CD4-positive, alpha-beta T cell (primary cell): Measurements from ENCODE around the gene SLC22A7. TPM values are rescaled to one million over a fixed set of nuclear protein-coding genes. Genes with fewer than 3 reads are reported as not detected.

Experiments used
- ATAC-seq: fragments of 200-7000 bp; cut with Tn5 transposase; one replicate; pipeline ENCODE4 v1.10.0; 2022; ENCODE audit warnings: mild to moderate bottlenecking; ENCODE audit not compliant: poor library complexity
- CTCF ChIA-PET: fragments of 350-600 bp; sonication (Branson Sonifier 250); formaldehyde crosslinking; loops from one replicate; lab custom pipeline; 2021; ENCODE audit warnings: antibody characterized with exemption, inconsistent platforms; lab: Charles Lee
- POLR2A ChIA-PET: fragments of 350-600 bp; sonication (Branson Sonifier 250); formaldehyde crosslinking; loops from one replicate; lab custom pipeline; 2021; ENCODE audit warnings: antibody characterized with exemption, inconsistent platforms; lab: Charles Lee
- DNase-seq, 14 experiments: peaks; one replicate each; pipeline ENCODE4 v3.0.0-alpha.2; 2013 to 2020; ENCODE audit warnings: mixed read lengths in 2 of 14
- H3K27ac ChIP-seq, 2 donors: one replicate each; pipeline versions ENCODE4 v1.5.1 to v1.7.0; 2013; ENCODE audit warnings: low read length in 2 of 2, low read depth in 1 of 2, mild to moderate bottlenecking in 1 of 2
- H3K27me3 ChIP-seq, 2 experiments: 1 replicate in 1 of 2; 2 replicates in 1 of 2; pipeline versions ENCODE4 v1.6.1 to v1.7.0; 2013; ENCODE audit warnings: low read length in 2 of 2, control low read depth in 1 of 2, mild to moderate bottlenecking in 1 of 2, moderate library complexity in 1 of 2; ENCODE audit not compliant: insufficient read depth in 2 of 2, control insufficient read depth in 1 of 2
- H3K36me3 ChIP-seq: one replicate; pipeline ENCODE4 v1.6.1; 2013; ENCODE audit warnings: low read length, control low read depth; ENCODE audit not compliant: insufficient read depth
- H3K4me1 ChIP-seq: one replicate; pipeline ENCODE4 v1.6.1; 2013; ENCODE audit warnings: low read length, control low read depth; ENCODE audit not compliant: insufficient read depth
- H3K4me3 ChIP-seq: one replicate; pipeline ENCODE4 v1.5.1; 2013; ENCODE audit warnings: mild to moderate bottlenecking, low read length, moderate library complexity
- H3K9me3 ChIP-seq, 2 experiments: 1 replicate in 1 of 2; 2 replicates in 1 of 2; pipeline versions ENCODE4 v1.6.1 to v1.7.0; 2013; ENCODE audit warnings: low read length in 2 of 2, mild to moderate bottlenecking in 2 of 2, control low read depth in 1 of 2, moderate library complexity in 1 of 2; ENCODE audit not compliant: control insufficient read depth in 1 of 2, insufficient read depth in 1 of 2
- H3K27ac Mint-ChIP-seq: one replicate; pipeline ENCODE4 v1.8.0; 2020; ENCODE audit warnings: mixed read lengths
- H3K27me3 Mint-ChIP-seq: one replicate; pipeline ENCODE4 v1.8.0; 2021; ENCODE audit warnings: mixed read lengths
- H3K36me3 Mint-ChIP-seq: one replicate; pipeline ENCODE4 v1.8.0; 2021; ENCODE audit warnings: low read depth, mixed read lengths
- H3K4me1 Mint-ChIP-seq: one replicate; pipeline ENCODE4 v1.8.0; 2021; ENCODE audit warnings: low read depth, mixed read lengths
- H3K4me3 Mint-ChIP-seq: one replicate; pipeline ENCODE4 v1.8.0; 2020; ENCODE audit warnings: mild to moderate bottlenecking, mixed read lengths
- H3K9me3 Mint-ChIP-seq: one replicate; pipeline ENCODE4 v1.8.0; 2020; ENCODE audit warnings: mixed read lengths
- CTCF ChIP-seq: fragments of 200-600 bp; IDR thresholded peaks from one replicate; pipeline ENCODE4 v1.8.0; 2022; ENCODE audit warnings: antibody characterized with exemption, mild to moderate bottlenecking
- intact Hi-C, 2 experiments: fragments of 100-400 bp; cut with DNase I in 1 of 2; cut with micrococcal nuclease in 1 of 2; formaldehyde crosslinking; loops; one replicate each; pipeline versions ENCODE4 v1.15.1 to v1.9.0; 2023 to 2025; cut with DNase I, micrococcal nuclease
- total RNA-seq, 174 experiments: library from RNA in 2 of 174; stranded (reverse) in 2 of 174; gene quantifications; one replicate each; pipeline ENCODE4 v1.2.3 and lab custom pipeline; 2021 to 2026

The SLC22A7 gene
- total RNA-seq, 2 experiments from 2014 or later: not detected

- no peak for TF ChIP-seq CTCF
- intact Hi-C loops: no loop called here
- CTCF ChIA-PET: interaction anchor here (0.8 kb wide), 2 partner anchors 8 to 32 kb away, joined by 3 to 4 read pairs; partner anchors contain the start of gene CRIP3
- H3K36me3 ChIP-seq: no peaks in the 10 kb centered on the region
- peak overlapping the region; percentile 56 for H3K4me3 ChIP-seq
- H3K27me3 ChIP-seq: peaks cover 8 to 11% of the 10 kb centered on the region in 2 experiments
- ATAC-seq (peak; percentile 70), DNase-seq (peak in 12 of 14 experiments; percentile 15 to 82 (median 30))
- H3K9me3 ChIP-seq: no peaks in the 10 kb centered on the region
- H3K27me3 Mint-ChIP-seq: peaks cover 36% of the 10 kb centered on the region
- POLR2A ChIA-PET: interaction anchor here (1.0 to 1.4 kb wide), 2 partner anchors 119 to 151 kb away, joined by 4 to 6 read pairs; partner anchors contain the start of gene ABCC10
- peak overlapping the region; percentile 8 for H3K27ac Mint-ChIP-seq
- H3K27ac ChIP-seq: no peak overlapping the region
- no peaks in the 10 kb centered on the region for H3K36me3 Mint-ChIP-seq
- H3K9me3 Mint-ChIP-seq: no peaks in the 10 kb centered on the region
- H3K4me3 Mint-ChIP-seq: peak overlapping the region; percentile 85
- H3K4me1 Mint-ChIP-seq: peaks cover 10% of the 10 kb centered on the region
- H3K4me1 ChIP-seq: peaks cover 21% of the 10 kb centered on the region
Measured at GRCh38 chr6:43275801-43276576, 22.1 kb upstream of the SLC22A7 start.

- H3K4me1 ChIP-seq: peaks cover 21% of the 10 kb centered on the region
- TF ChIP-seq CTCF: no peak
- Mint-ChIP-seq H3K9me3 (no peaks in the 10 kb centered on the region), H3K27me3 (peaks cover 42% of the 10 kb centered on the region), H3K4me1 (peaks cover 10% of the 10 kb centered on the region), H3K4me3 (peak overlapping the region; percentile 46), H3K36me3 (no peaks in the 10 kb centered on the region), H3K27ac (no peak overlapping the region)
- intact Hi-C loops: no loop called here
- H3K27ac ChIP-seq: no peak overlapping the region
- DNase-seq (no peak), ATAC-seq (no peak)
- ChIA-PET CTCF (interaction anchor here (0.8 kb wide), 1 partner anchor 9 kb away, joined by 3 read pairs; no protein-coding TSS in a partner anchor), POLR2A (no interaction called here)
- H3K4me3 ChIP-seq: no peak overlapping the region
- no peaks in the 10 kb centered on the region for H3K36me3 ChIP-seq
- peaks cover 8 to 11% of the 10 kb centered on the region in 2 experiments for H3K27me3 ChIP-seq
- no peaks in the 10 kb centered on the region for H3K9me3 ChIP-seq
Measured at GRCh38 chr6:43276577-43277305, 21.3 kb upstream of the SLC22A7 start.

- H3K9me3 ChIP-seq: no peaks in the 10 kb centered on the region
- CTCF ChIA-PET: no interaction called here
- Mint-ChIP-seq H3K4me1 (peaks cover 6% of the 10 kb centered on the region), H3K9me3 (no peaks in the 10 kb centered on the region), H3K36me3 (no peaks in the 10 kb centered on the region), H3K27me3 (peaks cover 44% of the 10 kb centered on the region), H3K4me3 (peak overlapping the region; percentile 46), H3K27ac (no peak overlapping the region)
- H3K27me3 ChIP-seq: peaks cover 8 to 11% of the 10 kb centered on the region in 2 experiments
- no peak overlapping the region for H3K27ac ChIP-seq
- POLR2A ChIA-PET: no interaction called here
- no peaks in the 10 kb centered on the region for H3K36me3 ChIP-seq
- no peak for DNase-seq
- intact Hi-C loops: no loop called here
- no peak for ATAC-seq
- no peak overlapping the region for H3K4me3 ChIP-seq
- TF ChIP-seq CTCF: no peak
- H3K4me1 ChIP-seq: peaks cover 21% of the 10 kb centered on the region
Measured at GRCh38 chr6:43277306-43277642, 20.8 kb upstream of the SLC22A7 start.
